ENCODE data around the gene FYB2.
A peak's percentile ranks its signal among the peaks of the same experiment; 100 is the strongest.

FYB2 gene

DNA sequence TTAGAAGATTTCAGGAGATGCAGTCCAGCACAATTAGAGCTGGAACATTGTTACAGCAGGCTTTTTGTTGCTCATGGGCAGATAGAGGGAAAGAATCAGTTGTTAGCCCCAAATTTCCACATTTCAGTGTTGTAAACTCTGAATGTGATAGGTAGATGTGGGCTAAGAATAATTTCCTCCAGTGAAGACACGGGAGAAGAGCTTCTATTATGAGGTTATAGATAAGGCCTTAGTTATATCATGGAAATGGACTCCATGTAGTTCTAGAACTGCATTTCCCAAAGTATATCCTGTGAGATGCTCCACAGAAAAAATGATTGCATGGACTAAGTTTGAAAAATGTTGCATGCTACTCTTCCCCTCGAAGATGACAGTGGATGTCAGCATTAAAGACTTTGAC lies 109.2 kb downstream of the FYB2 start:
- no peak for DNase-seq

DNA sequence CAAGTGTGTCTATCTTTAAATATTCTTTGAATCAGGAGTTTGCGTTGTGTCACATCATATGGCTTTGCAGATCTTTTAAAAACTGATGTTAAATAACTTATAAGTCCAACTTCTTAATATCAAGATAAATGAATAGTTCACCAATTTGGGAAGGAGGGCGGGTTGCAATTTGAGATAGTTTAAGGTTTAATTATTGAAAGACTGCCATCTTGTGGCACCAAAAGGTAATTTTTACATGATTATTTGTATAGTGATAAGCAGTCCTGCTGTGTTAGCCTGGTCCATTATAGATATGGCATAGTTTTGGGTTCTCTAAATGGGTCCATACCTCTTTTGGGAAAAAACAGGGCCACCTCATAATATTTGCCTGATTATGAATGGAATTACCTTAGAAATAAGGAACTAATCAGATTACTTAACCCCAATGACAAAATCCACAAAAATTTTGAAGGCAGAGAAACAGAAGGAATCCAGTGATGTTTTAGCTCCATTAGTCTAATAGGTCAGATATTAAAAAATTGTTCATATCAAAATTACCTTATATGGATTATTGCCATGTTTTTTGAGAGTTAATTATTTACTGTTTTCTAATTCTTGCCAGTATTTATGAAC lies 109.8 kb downstream of the FYB2 start:
- peak; percentile 10 to 78 for DNase-seq

GRCh38 chr1:56707379-56707778 lies 111.8 kb downstream of the FYB2 start:
- no peak for DNase-seq

DNA sequence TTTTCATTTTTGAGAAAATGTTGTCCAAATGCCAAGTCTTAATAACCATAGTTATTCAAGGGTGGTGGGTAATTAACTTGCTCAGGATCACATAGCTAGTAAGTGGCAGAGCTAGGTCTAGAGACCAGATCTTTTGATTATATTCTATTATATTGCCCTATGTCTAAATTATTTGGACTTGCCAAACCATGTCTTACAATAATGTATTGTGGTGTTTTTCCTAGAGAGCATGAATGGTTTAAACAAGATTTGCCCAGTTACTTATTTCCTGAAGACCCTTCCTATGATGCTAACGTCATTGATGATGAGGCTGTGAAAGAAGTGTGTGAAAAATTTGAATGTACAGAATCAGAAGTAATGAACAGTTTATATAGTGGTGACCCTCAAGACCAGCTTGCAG lies 115.5 kb downstream of the FYB2 start:
- DNase-seq = no peak

DNA sequence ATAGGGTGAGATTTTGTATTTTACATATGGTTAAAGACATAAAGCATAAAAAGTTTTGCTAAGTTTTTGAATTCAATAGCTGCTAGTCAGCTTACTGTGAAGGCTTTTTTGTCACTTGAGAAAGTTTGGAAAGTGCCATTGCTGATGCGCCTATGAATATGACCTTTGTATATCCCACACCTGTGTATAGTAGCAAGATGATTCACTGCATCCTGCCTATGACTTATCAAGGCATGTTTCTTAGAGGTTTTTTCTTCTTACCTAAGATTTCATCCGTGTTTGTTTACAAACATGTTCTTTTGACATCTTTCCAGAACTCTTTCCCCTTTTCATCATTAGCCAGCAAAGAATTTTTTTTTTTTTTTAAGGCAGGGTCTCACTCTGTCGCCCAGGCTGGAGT lies 122.5 kb downstream of the FYB2 start:
- no peak for DNase-seq

DNA sequence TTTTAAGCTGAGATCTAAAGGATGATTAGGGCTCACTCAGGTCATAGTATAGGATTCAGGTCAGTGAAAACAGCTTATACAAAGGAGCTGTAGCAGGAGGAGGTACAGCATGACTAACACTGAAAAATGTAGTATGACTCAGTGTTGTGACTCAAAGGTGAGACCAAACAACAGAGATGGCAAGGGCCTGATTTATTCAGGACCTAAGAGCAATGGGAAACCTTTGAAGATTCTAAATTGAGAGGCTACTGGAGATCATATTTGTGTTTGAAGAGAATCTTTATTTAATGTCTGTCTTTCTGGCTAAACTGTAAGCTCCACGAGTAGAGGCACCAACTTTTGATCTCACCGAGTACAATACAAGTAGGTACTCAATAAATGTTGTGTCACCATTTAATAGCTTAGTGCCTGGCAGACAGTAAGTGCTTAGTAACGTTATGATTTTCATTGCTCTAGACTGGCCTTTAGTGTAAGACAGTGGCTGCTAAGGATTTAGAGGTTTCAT lies 130.6 kb downstream of the FYB2 start:
- no peak for DNase-seq

GRCh38 chr1:56686169-56686568 lies 133.0 kb downstream of the FYB2 start:
- no peak for DNase-seq

DNA sequence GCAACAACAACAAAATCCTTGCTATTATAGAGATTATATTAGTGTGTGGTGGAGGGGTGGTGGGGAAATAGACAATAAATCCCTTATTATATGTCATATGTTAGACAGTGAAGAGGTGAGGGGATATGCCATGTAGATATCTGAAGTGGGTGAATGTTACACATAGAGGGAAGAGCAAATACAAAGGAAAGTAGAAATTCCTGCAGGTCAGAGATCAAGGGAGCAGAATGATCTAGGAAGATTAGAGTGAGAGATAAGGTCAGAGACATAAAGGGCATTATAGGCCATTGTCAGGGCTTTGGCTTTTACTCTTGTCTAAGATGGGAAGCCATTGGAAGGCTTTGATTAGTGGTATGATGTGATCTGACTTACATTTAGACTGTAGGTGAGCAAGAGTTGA lies 135.6 kb downstream of the FYB2 start:
- DNase-seq = no peak

GRCh38 chr1:56676571-56677035 lies 142.6 kb downstream of the FYB2 start:
- no peak for DNase-seq

DNA sequence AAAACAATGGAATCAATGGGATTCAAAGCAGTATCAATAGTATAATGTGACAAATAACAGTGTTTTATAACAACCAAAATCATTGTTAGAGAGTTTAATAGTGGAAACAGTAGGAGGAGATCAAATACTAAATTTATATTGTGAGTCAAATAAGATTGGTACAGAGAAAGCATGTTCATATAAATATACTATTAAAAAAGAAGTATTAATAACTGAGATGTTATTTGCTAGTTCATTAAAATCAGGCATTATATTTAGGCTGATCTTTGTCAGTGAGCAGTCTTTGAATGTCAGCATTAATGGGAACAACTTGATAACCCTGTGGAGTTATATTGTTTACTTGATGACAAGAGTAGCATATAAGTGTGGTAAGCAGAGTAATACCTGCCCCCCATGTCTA lies 143.4 kb downstream of the FYB2 start:
- DNase-seq = no peak

DNA sequence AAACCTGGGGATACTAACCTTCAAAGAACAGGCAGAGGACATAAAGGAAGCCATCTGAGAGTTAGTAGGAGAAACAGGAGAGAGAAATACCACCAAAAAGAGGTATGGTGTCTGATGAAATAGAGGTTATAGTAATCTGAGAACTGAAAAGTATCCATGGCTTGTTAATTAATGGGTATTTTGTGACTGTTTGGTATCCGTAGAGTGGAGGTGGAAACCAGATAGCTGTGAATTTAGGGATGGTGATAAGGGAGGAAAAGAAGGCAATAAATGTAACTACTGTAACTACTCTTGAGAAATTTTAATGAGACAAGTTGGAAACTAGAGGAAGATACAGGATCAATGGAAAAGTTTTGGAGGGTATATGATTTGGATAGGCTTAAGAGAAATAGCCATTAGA lies 146.6 kb downstream of the FYB2 start:
- no peak for DNase-seq

GRCh38 chr1:56671542-56671941 lies 147.7 kb downstream of the FYB2 start:
- DNase-seq = no peak

DNA sequence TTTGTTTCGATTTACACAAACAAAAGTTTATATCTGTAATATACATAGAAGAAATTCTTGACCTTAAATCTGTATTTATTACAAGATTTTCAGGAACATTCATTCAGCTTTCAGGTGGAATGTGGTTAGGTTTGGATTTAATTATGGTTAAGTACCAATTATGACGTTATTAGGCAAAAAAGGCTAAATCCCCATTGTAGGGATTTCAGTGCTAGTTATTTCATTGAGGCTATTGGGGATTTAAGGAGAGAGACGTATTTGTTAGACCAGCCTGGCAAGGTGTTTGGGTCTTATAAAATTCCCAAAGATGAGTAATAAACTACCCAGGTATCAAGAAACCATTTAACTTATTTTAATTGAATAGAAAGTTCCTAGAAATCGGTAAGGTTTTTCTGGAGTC lies 148.1 kb downstream of the FYB2 start:
- DNase-seq = no peak

DNA sequence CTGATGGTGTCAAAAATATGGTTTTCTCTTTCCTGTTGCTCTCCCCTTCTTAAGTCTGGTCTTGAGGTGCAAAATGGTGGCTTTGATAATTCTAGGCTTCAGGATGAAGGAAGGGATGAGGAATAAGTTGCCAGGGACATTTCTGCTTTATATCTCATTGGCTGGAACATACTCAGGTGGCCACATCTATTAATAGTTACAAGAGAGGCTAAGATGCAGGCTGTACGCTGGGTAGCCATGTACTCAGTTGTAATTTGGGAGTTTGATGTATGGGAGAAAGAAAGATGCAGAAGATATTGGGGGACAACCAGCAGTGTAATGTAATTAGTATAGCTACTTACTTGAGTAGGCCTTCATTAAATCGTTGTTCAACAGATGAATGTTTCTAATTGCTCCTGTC lies 148.9 kb downstream of the FYB2 start:
- no peak for DNase-seq
